ENCODE measurements around the gene APEH. TPM values are rescaled to one million over a fixed set of nuclear protein-coding genes. Genes with fewer than 3 reads are reported as not detected.

The APEH gene
- total and polyA plus RNA-seq, 8 donors: 26.1 to 57.3 (median 45.9) TPM

DNA sequence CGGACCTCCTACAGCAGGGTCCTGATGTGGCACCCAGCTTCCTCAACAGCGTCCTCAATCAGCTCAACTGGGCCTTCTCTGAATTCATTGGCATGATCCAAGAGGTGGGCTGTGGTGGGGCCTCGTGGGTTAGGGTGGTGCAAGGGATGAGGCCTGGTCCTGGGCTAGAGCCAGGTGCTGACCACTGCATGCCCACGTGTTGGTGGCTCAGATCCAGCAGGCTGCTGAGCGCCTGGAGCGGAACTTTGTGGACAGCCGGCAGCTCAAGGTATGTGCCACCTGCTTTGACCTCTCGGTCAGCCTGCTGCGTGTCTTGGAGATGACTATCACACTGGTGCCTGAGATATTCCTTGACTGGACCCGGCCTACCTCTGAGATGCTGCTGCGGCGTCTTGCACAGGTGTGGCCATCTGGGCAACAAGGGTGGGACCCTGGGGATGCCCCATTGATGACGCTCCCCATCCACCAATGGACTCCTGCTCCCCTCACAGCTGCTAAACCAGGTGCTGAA, 41.5 kb downstream of the APEH start:
- Histone ChIP-seq H3K27ac (no peak overlapping the region), H3K9me3 (no peaks in the 10 kb centered on the region), H3K27me3 (no peaks in the 10 kb centered on the region), H3K4me3 (no peak overlapping the region), H3K36me3 (no peaks in the 10 kb centered on the region), H3K4me1 (peaks cover 0 to 4% (median 0%) of the 10 kb centered on the region in 3 donors)
- DNase-seq: peak in 2 of 6 donors; percentile 15 to 61
- ATAC-seq: no peak
- FAIRE-seq: no peak
- no peak for TF ChIP-seq CTCF (IDR thresholded peaks at IDR 0.05)
- intact Hi-C loops (cut with DNase I): no loop called here
- WGBS, 2 donors: 85 to 87% methylated on average over 13 of the region's 13 CpGs

DNA sequence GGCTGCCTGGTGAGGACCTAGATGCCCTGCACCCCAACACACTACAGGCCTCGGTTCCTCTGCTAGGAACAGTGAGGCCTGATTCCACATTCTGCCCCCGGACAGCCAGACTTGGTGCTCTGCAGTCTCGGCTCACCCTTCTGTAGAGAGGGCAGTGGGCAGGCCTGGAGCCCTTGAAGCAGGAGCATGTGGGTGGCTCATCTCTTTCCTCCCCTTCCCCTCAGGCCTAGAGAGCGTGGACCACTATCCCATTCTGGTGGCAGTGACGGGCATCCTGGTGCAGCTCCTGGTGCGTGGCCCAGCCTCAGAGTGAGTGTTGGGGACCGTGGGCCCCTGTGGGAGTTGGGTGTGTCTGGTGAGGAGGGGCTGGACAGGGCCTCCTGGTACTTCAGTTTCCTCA, 42.0 kb downstream of the APEH start:
- TF ChIP-seq CTCF (IDR thresholded peaks at IDR 0.05): no peak

DNA sequence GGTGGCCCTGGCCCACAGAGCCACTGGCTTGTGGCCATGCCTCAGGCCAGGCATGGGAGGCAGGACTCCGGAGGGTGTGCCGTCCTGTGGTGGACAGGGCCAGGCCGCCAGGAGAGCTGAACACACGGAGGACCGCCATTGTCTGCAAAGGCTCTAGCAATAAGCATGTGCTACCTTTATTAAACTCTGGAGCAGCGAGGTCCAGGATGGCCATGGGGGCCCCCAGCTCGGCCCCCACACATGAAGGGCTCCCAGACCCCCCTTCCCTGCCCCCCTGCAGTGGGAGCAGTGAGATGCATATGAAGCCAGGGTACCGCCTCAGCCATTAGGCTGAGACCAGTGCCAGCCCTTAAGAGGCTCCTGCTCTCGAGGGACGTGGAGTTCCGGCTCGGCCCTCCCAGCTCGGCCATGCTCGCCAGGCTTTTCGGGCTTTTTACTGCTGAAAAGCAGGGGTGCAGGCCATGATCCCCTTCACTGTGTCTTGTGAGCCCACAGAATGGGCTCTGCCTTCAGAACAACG, 42.6 kb downstream of the APEH start:
- ATAC-seq (no peak), FAIRE-seq (no peak), DNase-seq (peak in 1 of 6 donors; percentile 72)
- Histone ChIP-seq H3K27me3 (no peaks in the 10 kb centered on the region), H3K4me1 (peaks cover 0 to 4% (median 0%) of the 10 kb centered on the region in 3 donors), H3K36me3 (peaks cover 0 to 5% (median 2%) of the 10 kb centered on the region in 3 donors), H3K4me3 (no peak overlapping the region), H3K9me3 (no peaks in the 10 kb centered on the region), H3K27ac (no peak overlapping the region)
- TF ChIP-seq CTCF (IDR thresholded peaks at IDR 0.05): no peak
- 93 to 97% methylated on average over 16 of the region's 16 CpGs for WGBS, 2 donors
- intact Hi-C loops (cut with DNase I): no loop called here

More for the DNA sequence above, 42.0 kb downstream of the APEH start:
- Histone ChIP-seq H3K9me3 (no peaks in the 10 kb centered on the region), H3K27me3 (no peaks in the 10 kb centered on the region), H3K4me3 (no peak overlapping the region), H3K4me1 (peaks cover 0 to 4% (median 0%) of the 10 kb centered on the region in 3 donors), H3K36me3 (no peaks in the 10 kb centered on the region), H3K27ac (no peak overlapping the region)
- FAIRE-seq (no peak), DNase-seq (peak in 1 of 6 donors; percentile 67), ATAC-seq (no peak)
- WGBS, 2 donors: 92 to 94% methylated on average over 7 of the region's 7 CpGs
- intact Hi-C loops (cut with DNase I): no loop called here

DNA sequence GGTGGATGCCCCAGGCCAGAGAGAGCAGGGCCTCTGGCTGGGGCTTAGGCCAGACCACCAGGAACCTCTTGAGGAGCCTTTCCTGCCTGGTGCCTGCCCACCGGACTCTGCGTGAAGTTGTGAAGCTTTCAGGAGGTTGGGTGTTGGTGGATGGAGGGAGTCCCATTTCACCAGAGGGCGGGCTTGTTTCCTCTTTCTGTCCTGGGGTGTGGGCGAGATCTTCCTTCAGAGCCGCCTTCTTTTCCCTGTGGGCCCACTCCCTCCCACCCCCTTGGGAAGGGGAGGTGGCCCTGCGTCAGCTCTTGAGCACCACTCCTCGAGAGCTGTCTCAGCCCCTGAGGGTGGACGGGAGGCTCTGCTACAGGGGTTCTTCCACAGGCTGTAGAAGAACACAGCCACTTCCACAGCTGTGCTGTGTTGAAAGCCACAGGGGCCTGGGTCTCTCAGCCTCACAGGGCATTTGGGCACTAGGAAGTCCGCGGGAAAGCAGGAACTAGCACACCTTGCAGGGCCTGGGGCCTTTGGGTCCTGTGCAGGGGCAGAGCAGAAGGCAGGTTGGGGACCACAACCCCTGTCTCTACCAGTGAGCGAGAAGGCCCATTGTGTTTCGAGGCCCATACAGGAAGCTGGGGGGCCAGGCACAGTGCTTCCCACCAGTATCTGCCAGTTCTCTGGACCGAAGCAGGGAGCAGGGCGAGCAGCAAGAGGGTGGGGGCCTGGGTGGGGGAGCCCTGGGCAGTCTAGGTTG, 43.2 kb downstream of the APEH start:
- Histone ChIP-seq H3K36me3 (peaks cover 0 to 9% (median 5%) of the 10 kb centered on the region in 3 donors), H3K9me3 (no peaks in the 10 kb centered on the region), H3K27ac (no peak overlapping the region), H3K4me1 (peaks cover 0 to 7% (median 0%) of the 10 kb centered on the region in 3 donors), H3K27me3 (no peaks in the 10 kb centered on the region), H3K4me3 (no peak overlapping the region)
- peak in 2 of 6 donors; percentile 39 to 73 for DNase-seq
- no peak for FAIRE-seq
- TF ChIP-seq CTCF (IDR thresholded peaks at IDR 0.05): no peak
- no peak for ATAC-seq
- 97% methylated on average over 12 to 14 of the region's 14 CpGs for WGBS, 2 donors
- intact Hi-C loops (cut with DNase I): no loop called here
